GM03348 (cell line): ENCODE results near the gene ANKRD16.
"Not testable (repeated sequence)": the region's sequence is repeated elsewhere in the genome, so short reads cannot be mapped to it uniquely, and the experiment has no call there.

Experiments
- DNase-seq: peaks from one replicate; pipeline ENCODE4 v3.0.0; 2012; ENCODE audit warnings: low spot score

The ANKRD16 gene

DNA sequence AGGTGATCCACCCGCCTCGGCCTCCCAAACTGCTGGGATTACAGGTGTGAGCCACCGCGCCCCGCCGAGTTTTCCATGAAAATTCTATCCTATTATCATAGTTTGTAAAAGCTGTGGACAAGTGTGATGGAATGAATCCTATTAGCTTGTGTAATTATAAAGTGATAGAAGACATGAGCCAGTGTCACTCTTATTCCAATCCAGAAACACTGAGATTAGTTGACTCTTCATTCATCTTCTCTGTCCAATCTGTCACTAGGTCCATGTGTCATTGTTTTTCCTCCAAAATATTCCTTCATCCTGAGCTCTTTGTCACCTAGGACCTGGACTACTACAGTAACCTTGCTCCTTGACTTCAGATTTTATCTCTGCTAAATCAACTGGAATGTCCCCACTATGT, 13.9 kb upstream of the ANKRD16 start:
- DNase-seq = no peak

DNA sequence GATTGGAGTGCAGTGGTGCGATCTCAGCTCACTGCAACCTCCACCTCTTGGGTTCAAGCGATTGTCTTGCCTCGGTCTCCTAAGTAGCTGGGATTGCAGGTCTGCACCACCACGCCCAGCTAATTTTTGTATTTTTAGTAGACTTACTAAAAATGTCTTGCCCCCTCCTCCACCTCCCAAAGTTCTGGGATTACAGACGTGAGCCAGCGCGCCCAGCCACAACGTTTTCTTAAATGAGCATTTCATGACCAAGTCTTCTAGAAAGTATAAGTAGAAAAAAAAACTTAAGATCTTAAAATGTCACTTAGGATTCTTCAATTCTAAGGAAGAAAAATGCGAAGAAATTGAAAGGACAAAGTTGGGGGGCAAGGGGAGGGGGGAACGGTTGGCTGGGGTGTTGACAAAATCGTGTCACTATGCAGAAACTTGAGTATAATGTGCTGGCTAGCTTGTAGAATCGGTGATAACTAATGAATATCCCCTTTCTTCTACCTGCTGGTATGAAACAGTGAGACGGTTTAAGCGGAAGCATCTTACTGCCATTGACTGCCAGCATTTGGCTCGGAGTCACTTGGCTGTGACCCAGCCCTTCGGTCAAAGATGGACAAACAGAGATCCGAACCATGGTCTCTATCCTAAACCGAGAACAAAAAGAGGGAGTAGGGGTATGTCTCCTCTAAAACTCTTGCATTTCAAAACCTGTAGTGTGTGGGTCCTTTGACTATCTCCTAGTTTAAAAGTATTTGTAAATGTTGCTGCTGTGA, 13.0 kb upstream of the ANKRD16 start:
- DNase-seq = no peak

DNA sequence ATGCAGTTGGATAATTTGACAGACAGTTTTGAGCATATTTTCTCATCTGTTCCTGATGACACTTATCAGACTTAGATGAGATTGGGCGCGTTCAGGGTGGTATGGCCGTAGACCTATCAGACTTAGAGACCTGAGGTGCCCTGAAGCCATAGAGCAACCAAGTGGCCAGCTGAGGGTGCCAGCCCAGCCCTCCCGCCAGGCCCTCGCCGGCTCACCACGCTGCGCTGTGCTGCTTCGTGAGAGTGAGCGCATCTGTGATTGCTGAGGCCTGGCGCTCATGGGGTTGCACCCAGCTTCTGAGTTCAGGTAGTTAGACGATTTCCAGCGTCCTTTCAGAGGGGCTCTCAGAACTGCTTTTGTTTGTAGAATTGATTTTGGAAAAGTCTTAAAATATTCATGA, 10.6 kb upstream of the ANKRD16 start:
- DNase-seq = no peak

DNA sequence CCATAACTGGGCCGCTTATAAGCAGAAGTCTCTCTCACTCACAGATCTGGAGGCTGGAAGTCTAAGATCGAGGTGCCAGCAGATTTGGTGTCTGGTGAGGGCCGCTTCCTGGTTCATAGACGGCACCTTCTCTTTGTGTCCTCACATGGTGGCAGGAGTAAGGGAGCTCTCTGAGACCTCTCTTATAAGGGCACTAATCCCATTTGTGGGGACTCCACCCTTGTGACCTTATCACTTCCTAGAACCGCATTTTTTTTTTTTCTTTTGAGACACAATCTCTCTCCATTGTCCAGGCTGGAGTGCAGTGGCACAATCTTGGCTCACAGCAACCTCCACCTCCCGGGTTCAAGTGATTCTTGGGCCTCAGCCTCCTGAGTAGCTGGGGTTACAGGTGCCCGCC, 8.5 kb upstream of the ANKRD16 start:
- DNase-seq = no peak

DNA sequence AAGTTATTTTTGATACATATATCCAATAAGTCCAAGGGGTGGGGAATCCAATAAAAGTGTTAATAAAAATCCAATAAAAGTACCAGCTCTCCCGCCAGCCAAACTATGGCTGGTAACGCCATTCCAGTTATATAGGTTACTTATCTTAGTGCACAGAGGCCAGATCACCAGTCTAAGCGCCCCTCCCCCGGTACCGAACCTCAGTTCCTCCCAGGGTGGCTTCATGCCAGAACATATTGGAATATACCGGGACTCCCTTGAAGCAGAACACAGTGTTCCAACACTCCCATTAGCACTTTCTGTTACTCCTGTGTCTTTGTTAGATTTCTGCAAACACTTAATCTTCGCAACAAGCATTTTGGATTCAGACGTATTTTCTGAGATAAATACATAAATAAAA, 7.8 kb upstream of the ANKRD16 start:
- DNase-seq = no peak

DNA sequence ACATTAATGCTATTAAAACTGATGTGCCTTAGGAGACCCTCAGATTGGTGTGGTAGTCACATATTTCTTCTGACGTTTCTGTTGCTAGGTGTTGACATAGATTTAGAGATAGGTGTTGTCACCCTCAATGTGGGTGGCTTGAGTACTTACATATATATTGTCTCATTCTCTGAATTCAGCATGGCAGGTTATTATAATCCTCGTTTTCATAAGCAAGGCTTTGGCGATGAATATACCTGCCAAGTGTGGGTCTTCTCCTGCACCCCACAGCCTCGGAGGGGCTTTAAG, 7.3 kb upstream of the ANKRD16 start:
- DNase-seq = no peak

DNA sequence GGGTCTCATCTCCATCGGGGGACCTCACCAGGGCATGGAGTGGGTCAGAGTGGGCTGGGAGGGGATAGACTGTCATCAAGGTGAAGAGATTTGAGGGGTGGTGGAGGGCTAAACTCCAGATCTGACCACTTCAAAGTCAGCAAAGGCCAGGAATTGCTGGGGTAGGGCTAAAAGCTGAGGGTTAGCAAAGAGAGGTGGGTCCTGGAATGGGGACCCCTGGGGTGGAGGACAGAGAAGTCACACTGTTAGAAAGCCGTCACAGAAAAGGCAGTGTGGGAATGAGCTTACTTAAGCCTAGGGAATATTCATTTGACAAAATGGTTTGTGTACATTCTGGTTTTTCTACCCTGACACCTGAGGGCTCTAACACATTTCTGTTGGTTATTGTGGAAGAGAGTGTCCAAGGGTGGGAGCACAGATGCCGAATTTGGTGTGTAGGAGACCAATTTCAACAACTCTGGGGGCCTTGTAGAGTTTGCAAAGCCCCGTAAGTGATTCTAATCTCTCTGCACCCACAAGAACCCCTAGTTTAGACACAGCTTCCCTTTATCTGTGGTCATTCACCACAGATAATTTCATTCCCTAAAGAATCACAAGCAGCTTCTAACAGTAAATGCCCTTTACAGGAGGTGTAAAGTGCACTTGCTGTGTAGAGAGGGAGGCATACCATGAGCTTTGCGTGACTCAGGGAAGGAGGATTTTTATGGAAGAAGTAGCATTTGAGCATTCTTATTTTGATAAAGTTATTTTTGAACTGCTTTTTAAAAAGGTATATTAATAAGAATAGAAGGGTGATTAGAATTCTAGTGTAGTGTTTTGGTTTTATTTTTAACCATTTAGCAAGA, 6.7 kb upstream of the ANKRD16 start:
- no peak for DNase-seq

DNA sequence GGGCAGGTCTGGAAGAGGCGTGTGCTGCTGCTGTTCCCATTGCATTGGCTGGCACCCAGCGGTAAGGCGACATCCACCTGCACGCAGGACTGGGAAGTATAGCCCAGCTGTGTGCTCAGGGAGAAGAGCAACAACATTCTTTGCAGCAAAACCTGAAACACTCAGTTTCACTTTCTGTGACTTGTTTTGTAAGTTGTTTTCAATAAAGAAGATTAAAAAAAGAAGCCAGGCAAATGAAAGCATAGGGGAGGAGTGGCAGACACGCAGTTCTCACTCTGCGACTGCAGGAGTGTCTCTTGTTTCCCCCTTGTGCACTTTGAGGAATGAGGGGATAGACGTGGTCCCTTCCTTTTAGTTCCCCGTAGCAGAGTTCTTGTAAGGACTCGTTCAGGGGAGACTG, 6.1 kb upstream of the ANKRD16 start:
- no peak for DNase-seq

DNA sequence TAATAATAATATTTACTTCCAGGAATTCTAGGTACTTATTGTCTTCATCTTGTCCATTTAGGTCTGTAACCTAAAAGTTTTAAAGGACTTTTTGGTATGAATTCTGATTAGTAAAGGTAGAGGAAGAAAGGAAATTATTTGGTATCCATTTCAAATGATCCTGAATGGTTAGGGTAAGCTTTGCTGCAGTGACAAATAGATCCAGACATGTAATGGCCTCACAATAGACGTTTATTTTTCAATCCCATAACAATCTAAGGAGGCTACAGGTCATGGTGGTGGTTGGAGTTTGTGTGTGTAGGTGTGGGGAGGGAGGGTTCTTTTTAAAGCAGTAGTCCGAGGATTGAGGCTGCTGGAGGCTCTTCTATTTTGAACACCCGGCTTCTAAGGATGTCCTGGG, 5.7 kb upstream of the ANKRD16 start:
- DNase-seq = no peak

DNA sequence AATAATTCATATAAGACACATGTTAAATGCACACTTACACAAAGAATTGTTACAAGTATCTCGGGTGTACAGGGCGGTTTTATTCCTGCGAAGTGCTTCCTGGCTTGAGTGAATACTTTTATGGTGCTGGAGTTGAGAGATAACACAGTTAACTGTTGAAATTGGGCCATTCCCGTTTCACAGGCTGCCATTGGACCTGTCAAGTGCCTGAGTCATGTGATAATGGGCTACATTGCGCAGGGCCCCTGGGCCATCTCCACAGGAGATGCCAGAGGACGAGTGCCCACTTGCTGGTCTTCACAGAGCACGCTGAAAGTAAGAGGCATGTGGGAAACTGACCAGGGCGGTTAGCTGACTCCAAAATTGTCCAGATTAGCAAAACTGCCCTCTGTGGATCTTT, 5.2 kb upstream of the ANKRD16 start:
- DNase-seq = no peak

DNA sequence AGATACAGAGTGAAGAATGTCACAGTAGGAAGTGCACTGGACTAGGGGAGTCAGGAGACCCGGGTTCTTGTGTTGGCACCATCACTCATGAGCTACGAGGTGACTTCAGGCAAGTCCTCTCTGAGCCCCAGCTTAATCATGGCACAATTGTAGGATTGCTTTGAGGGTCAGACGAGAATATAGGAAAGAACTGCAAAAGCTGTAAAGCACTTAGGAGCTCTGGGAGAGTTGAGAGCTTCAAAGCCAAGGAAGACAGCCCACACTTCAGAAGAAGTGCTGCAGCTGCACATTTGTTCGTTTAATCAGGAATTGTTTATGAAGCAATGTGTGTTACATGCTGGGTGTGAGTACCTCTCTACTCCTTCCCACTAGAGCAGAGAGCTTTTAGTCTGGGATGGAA, 4.7 kb upstream of the ANKRD16 start:
- DNase-seq = no peak

DNA sequence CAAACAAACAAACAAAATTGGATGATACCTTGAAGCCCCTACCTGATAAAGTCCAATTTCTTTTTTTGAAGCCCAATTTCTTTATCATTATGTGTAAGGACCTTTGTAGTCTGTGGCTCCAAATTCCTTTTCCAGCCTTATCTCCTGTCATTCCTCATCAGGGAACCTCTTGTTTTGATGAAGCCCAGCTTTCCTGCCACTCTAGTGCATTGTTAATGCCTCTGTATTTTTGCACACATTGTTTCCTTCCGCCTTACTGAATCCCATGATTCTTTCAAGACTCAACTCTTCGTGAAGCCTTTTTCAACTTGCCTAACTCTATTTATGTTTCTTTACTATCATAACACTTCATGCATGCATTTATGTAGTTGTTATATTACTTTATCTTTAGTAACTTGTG, 3.6 kb upstream of the ANKRD16 start:
- DNase-seq = no peak

DNA sequence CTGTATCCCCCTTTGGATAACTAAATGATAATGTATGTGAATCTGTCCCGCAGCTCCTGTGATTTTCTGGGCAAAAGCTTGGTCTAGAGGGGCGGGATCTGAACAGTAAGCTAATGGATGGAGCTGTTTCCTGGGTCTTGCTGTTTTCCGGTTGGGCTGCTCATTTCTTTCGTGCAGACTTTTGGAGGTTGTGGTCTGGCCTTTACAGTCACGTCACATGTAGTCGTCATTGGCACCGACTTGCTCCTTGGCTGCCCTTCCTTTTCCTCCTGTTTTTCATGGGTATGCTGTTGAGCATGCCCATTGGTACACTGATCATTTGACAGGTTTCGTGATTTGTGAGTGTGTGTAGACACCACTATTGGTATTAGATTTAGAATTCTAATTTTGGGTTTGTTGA, 2.3 kb upstream of the ANKRD16 start:
- no peak for DNase-seq

DNA sequence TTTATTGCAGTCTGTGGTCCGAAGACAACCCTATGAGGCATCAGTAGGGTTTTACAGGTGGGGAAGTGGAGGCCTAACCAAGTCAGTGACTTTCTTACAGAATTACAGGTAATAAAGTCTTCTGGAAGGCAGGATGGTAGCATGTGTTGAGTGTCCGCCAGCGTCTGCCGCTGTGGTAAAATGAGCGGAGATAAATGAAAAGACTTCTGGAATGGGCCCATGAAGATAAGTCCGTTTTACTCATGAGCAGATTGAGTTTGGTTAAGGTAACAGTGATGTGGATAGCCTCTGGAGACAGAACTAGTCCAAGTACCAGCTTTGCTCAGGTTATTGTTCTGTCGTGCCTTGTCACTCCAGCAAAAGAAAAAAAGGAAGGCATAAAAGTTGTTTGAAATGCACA, 1.3 kb upstream of the ANKRD16 start:
- DNase-seq = no peak

DNA sequence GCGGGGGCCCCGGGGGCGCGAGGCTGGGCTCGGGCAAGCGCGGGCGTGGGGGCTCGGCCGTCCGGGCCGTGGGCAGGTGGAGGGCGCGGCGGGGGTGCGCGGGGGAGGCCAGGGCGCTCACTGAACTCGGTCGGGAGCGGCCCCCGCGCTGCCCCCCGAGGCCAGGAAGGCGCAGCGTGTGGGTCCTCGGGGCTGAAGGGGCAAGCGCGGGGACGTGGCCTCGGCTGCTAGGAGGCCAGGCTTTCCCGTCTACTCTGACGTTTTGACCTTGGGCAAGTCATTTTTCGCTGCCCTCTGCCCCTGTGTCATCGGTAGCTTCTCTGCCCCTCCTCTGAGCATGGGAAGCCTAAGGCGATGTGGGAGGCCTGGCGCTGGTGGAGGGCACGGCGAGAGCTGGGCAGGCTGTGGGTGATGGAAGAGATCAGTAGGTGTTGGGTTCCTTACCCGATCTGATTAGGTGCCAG, 791 bp upstream of the ANKRD16 start:
- no peak for DNase-seq

DNA sequence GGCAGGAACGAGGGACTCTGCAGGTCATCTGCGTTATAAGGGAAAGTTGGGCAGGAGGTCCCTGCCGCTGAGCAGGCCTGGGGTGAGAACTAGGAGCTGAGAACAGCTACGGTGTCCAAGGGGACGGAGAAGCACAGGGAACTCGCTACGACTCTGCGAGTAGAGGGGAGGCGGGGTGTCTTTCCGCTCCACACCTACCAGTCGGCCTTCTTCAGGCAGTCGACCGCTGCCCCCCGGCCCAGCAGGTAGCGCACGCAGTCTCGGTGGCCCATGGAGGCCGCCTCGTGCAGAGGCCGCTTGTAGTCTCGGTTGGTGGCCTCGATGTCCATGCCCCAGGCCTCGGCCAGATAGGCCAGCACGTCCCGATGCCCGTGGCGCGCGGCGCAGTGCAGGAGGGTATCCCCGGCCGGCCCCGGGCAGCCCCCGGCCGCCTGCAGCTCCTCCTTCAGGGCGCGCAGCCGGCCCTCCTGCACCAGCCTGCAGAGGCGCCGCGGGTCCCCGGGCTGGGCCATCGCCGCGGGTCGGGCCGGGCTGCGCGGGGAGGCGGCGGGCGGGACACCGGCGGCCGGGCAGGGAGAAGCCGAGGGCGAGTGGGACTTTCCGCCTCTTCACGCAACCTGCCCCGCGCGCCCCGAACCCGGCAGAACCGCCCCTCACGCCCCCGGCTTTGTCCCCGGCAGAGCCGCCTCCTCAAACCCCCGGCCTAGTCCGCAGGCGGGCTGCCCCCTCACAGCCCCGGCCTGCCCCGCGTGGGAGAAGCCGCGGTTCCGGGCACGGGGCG, 660 bp downstream of the ANKRD16 start:
- peak; percentile 50 for DNase-seq

DNA sequence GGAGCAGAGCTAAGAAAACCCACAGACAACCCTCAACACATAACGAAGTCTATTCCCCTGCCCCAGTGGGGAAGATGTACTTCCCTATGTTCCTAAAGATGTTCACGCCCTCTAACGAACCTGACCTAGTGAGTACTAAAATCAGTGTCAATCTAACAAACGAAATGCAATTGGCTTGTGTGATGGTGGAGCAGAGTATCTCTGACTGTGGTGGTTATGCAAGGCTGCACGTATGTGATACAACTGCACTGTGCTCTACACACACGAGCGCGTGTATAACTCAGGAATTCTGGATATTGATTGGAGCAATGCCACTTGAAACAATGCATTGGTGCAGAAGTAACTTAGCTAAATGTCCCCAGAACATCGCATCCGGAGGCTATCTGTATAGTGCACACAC, 1.3 kb downstream of the ANKRD16 start:
- no peak for DNase-seq

DNA sequence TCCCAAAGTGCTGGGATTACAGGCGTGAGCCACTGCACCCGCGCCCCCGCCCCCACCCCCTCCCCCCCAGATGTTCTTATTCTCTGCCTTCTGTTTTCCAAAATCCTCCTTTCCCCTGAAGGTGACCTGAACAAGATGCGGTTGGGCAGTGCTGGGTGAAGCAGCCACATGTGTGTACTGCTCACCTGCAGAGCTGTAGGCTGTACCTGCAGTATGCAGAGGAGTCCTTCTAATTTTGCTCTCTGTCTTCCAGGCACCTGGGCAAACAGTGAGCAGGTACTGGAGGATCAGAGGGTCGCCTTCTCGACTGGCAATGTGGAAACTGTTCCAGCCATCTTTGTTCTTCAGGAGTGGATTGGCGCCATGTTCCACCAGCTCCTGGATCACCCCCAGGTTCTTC, 2.1 kb downstream of the ANKRD16 start:
- no peak for DNase-seq

DNA sequence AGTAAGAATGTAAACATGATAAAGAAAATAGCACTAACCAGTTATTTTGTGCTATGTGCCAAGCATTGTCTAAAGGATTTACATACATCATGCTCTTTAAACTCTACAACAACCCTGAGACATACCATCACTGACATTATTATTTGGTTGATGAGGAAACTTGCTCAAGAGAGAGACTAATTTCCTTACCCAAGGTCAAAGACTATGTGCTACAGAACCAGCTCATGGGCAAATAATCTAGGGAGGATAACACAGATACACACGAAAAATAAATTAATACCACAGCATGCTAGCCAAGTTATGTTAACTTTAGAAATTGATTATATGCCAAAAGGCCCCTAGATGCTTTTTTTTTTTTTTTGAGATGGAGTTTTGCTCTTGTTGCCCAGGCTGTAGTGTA, 2.7 kb downstream of the ANKRD16 start:
- DNase-seq = no peak

DNA sequence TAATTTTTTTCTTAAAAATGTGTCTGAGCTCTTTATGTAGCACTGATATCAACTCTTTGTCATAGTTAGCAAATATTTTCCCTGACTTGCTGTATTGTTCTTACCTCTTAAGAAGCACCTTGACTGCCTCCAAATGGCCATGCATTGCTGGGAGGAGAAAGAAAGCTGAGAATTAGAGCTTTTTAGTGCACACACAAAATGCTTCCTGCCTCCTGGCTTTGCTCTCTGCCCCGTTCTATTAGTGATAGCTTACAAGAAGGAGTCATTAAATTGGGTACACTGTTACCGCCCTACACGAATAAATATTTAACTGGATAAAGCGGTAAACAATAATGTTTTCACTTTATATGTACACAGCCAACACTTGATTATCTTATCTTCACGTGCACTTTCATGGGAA, 4.1 kb downstream of the ANKRD16 start:
- no peak for DNase-seq

DNA sequence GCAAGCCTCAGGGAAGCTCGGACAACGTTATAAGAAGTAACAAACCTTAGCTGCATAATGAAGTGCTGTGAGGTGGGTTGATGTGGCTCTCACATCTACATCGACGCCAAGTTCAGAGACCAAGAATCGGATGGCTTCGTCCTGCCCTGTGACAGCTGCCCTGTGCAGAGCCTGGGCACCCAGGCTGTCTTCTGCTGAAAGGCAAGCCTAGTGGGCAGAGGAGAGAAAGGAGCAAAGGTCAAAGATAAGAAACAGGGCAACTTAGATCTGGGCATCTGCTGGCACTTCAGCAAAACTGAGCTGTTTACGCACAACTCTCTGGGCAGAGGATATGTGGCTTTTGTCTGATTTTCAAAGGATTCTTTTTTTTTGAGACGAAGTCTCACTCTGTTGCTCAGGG, 6.7 kb downstream of the ANKRD16 start:
- no peak for DNase-seq

DNA sequence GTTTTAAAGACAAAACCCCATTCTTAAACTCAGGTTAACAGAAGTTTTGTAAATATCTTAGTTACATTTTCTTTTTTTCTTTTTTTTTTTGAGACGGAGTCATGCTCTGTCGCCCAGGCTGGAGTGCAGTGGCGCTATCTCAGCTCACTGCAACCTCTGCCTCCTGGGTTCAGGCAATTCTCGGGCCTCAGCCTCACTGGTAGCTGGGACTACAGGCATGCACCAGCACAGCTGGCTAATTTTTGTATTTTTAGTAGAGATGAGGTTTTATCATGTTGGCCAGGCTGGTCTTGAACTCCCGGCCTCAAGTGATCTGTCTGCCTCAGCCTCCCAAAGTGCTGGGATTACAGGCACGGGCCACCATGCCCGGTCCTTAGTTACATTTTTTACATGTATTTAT, 12.7 kb downstream of the ANKRD16 start:
- not testable (repeated sequence) for DNase-seq

DNA sequence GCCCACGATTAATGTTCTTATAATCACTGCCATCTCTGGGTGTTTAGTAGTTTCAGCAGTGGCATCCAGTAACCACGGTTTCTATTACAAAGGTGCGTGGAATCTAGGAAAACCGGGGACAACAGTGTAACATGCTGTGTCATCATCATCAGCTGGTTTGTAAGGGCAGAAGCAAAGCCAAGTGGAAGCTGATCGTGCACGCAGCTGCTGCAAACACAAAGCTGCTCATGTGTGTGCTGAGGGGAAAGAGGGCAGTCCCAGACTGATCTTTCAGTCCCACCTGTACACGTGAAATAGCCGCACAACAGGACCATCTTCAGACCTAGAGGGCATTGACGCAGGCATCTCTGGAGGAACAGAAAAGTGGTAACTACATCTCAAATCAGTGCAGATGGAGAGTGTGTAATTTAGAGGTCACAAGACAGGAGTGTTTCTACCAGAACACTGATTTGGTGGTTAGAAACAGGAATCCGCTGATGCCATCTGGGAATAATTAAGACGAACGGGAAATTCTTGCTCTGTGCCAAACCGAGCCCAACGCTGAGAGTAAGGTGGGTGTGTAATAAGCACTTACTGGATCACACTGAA, 13.4 kb downstream of the ANKRD16 start:
- peak; percentile 86 for DNase-seq
